Peyer's patch (tissue), 4 donors: Measurements from ENCODE around the gene CFAP73. TPM values are rescaled to one million over a fixed set of nuclear protein-coding genes. Genes with fewer than 3 reads are reported as not detected.
A peak's percentile ranks its signal among the peaks of the same experiment; 100 is the strongest.

Source experiments
- DNase-seq, 3 donors: peaks; one replicate each; pipeline ENCODE4 v3.0.0-alpha.2; 2017 to 2019
- H3K27ac ChIP-seq, 4 donors: fragments of 200-600 bp; sonication (generic); one replicate each; pipeline ENCODE4 v1.5.1; 2016 to 2019
- H3K27me3 ChIP-seq, 2 donors: fragments of 200-600 bp; sonication (generic); one replicate each; pipeline ENCODE4 v1.5.1; 2019
- H3K36me3 ChIP-seq, 3 donors: fragments of 200-600 bp; sonication (generic); one replicate each; pipeline ENCODE4 v1.5.1; 2016 to 2019
- H3K4me1 ChIP-seq, 4 donors: fragments of 200-600 bp; sonication (generic); one replicate each; pipeline ENCODE4 v1.5.1; 2016 to 2019
- H3K4me3 ChIP-seq, 4 donors: fragments of 200-600 bp; sonication (generic); 1 replicate in 3 of 4; 2 replicates in 1 of 4; pipeline ENCODE4 v1.5.1; 2016 to 2019; ENCODE audit warnings: mild to moderate bottlenecking in 1 of 4
- H3K9me3 ChIP-seq, 4 donors: fragments of 200-600 bp; sonication (generic); one replicate each; pipeline ENCODE4 v1.5.1; 2016 to 2019; ENCODE audit warnings: mild to moderate bottlenecking in 1 of 4
- POLR2A ChIP-seq, 2 donors: fragments of 450-650 bp; IDR thresholded peaks; one replicate each; pipeline ENCODE4 v1.5.1; 2017; ENCODE audit warnings: antibody characterized with exemption in 2 of 2, mild to moderate bottlenecking in 2 of 2, moderate library complexity in 2 of 2
- total RNA-seq, 4 donors: library from RNA; depleted of rRNA; stranded (reverse); fragments of >200 nt; gene quantifications; one replicate each; pipeline ENCODE4 v1.1.0, GENCODE V29; 2016
- TF ChIP-seq, protein P1 (sequence below), 6 experiments: fragments of 450-650 bp in 4 of 6; fragments of 200-600 bp in 2 of 6; sonication (generic) in 1 of 6; IDR thresholded peaks; one replicate each; pipeline ENCODE4 v1.5.1; 2017 to 2019; ENCODE audit warnings: antibody characterized with exemption in 6 of 6, mild to moderate bottlenecking in 3 of 6, moderate library complexity in 1 of 6

The CFAP73 gene
- total RNA-seq, 4 donors from 2014 or later, result not detected

DNA sequence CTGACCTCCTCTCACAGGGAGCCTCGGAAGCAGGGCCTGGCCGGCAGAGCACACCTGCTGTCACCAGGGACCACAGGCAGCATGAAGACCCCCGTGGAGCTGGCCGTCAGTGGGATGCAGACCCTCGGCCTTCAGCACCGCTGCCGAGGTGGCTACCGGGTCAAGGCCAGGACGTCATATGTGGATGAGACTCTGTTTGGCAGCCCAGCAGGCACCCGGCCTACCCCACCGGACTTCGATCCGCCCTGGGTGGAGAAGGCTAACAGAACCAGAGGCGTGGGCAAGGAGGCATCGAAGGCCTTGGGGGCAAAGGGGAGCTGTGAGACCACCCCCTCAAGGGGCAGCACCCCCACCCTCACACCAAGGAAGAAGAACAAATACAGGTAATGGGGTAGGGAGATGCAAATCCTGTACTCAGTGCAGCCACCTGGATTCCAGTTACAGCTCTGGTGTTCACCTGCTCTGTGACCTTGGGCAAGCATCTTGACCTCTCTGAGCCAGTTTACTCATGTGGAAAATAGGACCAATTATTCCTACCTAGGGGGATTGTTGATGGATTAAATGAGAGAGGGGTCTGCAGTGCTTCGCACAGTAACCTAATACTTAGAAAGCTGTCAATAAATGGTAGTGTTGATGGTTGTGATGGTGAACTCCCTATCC, 37.3 kb downstream of the CFAP73 start:
- peaks cover 0 to 20% (median 17%) of the 10 kb centered on the region in 4 donors for H3K4me1 ChIP-seq
- no peaks in the 10 kb centered on the region for H3K27me3 ChIP-seq
- H3K4me3 ChIP-seq, result peak overlapping the region in 2 of 4 donors; percentile 67 to 86
- TF ChIP-seq POLR2A (IDR thresholded peaks at IDR 0.05), result peak in 1 of 2 donors; percentile 16
- TF ChIP-seq, protein P1, sequence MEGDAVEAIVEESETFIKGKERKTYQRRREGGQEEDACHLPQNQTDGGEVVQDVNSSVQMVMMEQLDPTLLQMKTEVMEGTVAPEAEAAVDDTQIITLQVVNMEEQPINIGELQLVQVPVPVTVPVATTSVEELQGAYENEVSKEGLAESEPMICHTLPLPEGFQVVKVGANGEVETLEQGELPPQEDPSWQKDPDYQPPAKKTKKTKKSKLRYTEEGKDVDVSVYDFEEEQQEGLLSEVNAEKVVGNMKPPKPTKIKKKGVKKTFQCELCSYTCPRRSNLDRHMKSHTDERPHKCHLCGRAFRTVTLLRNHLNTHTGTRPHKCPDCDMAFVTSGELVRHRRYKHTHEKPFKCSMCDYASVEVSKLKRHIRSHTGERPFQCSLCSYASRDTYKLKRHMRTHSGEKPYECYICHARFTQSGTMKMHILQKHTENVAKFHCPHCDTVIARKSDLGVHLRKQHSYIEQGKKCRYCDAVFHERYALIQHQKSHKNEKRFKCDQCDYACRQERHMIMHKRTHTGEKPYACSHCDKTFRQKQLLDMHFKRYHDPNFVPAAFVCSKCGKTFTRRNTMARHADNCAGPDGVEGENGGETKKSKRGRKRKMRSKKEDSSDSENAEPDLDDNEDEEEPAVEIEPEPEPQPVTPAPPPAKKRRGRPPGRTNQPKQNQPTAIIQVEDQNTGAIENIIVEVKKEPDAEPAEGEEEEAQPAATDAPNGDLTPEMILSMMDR (IDR thresholded peaks at IDR 0.05), result no peak
- H3K27ac ChIP-seq, result peak overlapping the region in 2 of 4 donors; percentile 89 to 95
- H3K9me3 ChIP-seq, result no peaks in the 10 kb centered on the region
- H3K36me3 ChIP-seq, result peaks cover 0 to 22% (median 0%) of the 10 kb centered on the region in 3 donors
- DNase-seq, result peak in 2 of 3 donors; percentile 67 to 68

- Histone ChIP-seq H3K4me1 (peaks cover 0 to 14% (median 10%) of the 10 kb centered on the region in 4 donors), H3K36me3 (peaks cover 0 to 32% (median 0%) of the 10 kb centered on the region in 3 donors), H3K27ac (no peak overlapping the region), H3K4me3 (no peak overlapping the region), H3K27me3 (no peaks in the 10 kb centered on the region), H3K9me3 (no peaks in the 10 kb centered on the region)
- DNase-seq, result no peak
- TF ChIP-seq POLR2A (IDR thresholded peaks at IDR 0.05), result no peak
- TF ChIP-seq, protein P1 (IDR thresholded peaks at IDR 0.05), result no peak
These were observed 39.8 kb downstream of the CFAP73 start for GRCh38 chr12:113189361-113189760.

DNA sequence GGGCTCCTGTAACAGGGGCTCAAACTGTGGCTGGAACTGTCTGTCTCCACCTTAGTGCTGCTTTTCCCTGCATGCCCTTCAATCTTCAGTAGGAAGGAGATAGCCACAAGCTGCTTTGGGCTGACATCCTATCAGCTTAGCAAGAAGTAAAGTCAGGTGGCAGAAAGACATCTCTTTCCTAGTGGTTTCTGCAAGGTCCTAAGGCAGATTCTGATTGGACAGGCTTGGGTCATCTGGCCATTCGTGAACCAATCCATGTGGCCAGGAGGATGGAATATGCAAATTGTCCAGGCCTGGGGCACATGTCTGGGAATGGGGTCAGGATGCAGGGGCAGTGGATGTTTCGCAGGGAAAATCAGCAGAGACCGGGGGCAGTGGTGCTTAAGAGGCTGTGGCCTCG, 41.2 kb downstream of the CFAP73 start:
- Histone ChIP-seq H3K36me3 (peaks cover 0 to 32% (median 0%) of the 10 kb centered on the region in 3 donors), H3K4me3 (no peak overlapping the region), H3K27ac (no peak overlapping the region), H3K27me3 (no peaks in the 10 kb centered on the region), H3K9me3 (no peaks in the 10 kb centered on the region), H3K4me1 (peaks cover 0 to 13% (median 10%) of the 10 kb centered on the region in 4 donors)
- TF ChIP-seq, protein P1 (IDR thresholded peaks at IDR 0.05), result no peak
- TF ChIP-seq POLR2A (IDR thresholded peaks at IDR 0.05), result no peak
- no peak for DNase-seq

- Histone ChIP-seq H3K36me3 (peaks cover 0 to 32% (median 0%) of the 10 kb centered on the region in 3 donors), H3K4me1 (peaks cover 0 to 11% (median 9%) of the 10 kb centered on the region in 4 donors), H3K4me3 (no peak overlapping the region), H3K9me3 (no peaks in the 10 kb centered on the region), H3K27me3 (no peaks in the 10 kb centered on the region), H3K27ac (no peak overlapping the region)
- TF ChIP-seq POLR2A (IDR thresholded peaks at IDR 0.05), result no peak
- TF ChIP-seq, protein P1 (IDR thresholded peaks at IDR 0.05), result no peak
- DNase-seq, result no peak
These were observed 41.7 kb downstream of the CFAP73 start for GRCh38 chr12:113191227-113191626.

GRCh38 chr12:113194971-113195391, 45.5 kb downstream of the CFAP73 start:
- no peaks in the 10 kb centered on the region for H3K9me3 ChIP-seq
- DNase-seq, result no peak
- no peaks in the 10 kb centered on the region for H3K27me3 ChIP-seq
- TF ChIP-seq, protein P1 (IDR thresholded peaks at IDR 0.05), result no peak
- no peak for TF ChIP-seq POLR2A (IDR thresholded peaks at IDR 0.05)
- H3K27ac ChIP-seq, result no peak overlapping the region
- no peaks in the 10 kb centered on the region for H3K4me1 ChIP-seq
- no peak overlapping the region for H3K4me3 ChIP-seq
- peaks cover 0 to 25% (median 0%) of the 10 kb centered on the region in 3 donors for H3K36me3 ChIP-seq
